Mesenchymal stem cell (in vitro differentiated cells and primary cell): ENCODE results near the gene SIPA1L3.

Experiments used
- DNase-seq: peaks from one replicate; pipeline ENCODE4 v3.0.0-alpha.2; 2013
- H2AFZ ChIP-seq: one replicate; pipeline ENCODE4 v1.6.1; 2013; ENCODE audit warnings: low read depth, mild to moderate bottlenecking, control low read depth, inconsistent platforms, low read length, moderate library complexity
- H2AK5ac ChIP-seq: 2 replicates; pipeline ENCODE4 v1.6.1; 2013; ENCODE audit warnings: low read length, moderate library complexity, mild to moderate bottlenecking, inconsistent platforms; ENCODE audit not compliant: severe bottlenecking
- H2BK120ac ChIP-seq: one replicate; pipeline ENCODE4 v1.6.1; 2013; ENCODE audit warnings: low read depth, mild to moderate bottlenecking, inconsistent platforms, low read length, moderate library complexity
- H2BK12ac ChIP-seq, 2 experiments: one replicate each; pipeline ENCODE4 v1.6.1; 2013; ENCODE audit warnings: inconsistent platforms in 2 of 2, low read length in 2 of 2, mild to moderate bottlenecking in 2 of 2, moderate library complexity in 2 of 2, control low read depth in 1 of 2
- H2BK15ac ChIP-seq: one replicate; pipeline ENCODE4 v1.6.1; 2013; ENCODE audit warnings: mild to moderate bottlenecking, low read depth, inconsistent platforms; ENCODE audit not compliant: poor library complexity, severe bottlenecking
- H2BK5ac ChIP-seq: 2 replicates; pipeline ENCODE4 v1.6.1; 2013; ENCODE audit warnings: low read depth, mild to moderate bottlenecking, low read length, control low read depth, inconsistent platforms; ENCODE audit not compliant: poor library complexity, severe bottlenecking
- H3K14ac ChIP-seq, 2 experiments: one replicate each; pipeline ENCODE4 v1.6.1; 2013; ENCODE audit warnings: inconsistent platforms in 2 of 2, low read length in 2 of 2, control low read depth in 1 of 2, mild to moderate bottlenecking in 1 of 2, moderate library complexity in 1 of 2
- H3K18ac ChIP-seq, 2 experiments: one replicate each; pipeline ENCODE4 v1.6.1; 2013; ENCODE audit warnings: inconsistent platforms in 2 of 2, low read length in 2 of 2, control low read depth in 1 of 2, low read depth in 1 of 2, mild to moderate bottlenecking in 1 of 2
- H3K23ac ChIP-seq, 2 experiments: one replicate each; pipeline ENCODE4 v1.6.1; 2013; ENCODE audit warnings: inconsistent platforms in 2 of 2, low read length in 2 of 2, mild to moderate bottlenecking in 2 of 2, moderate library complexity in 2 of 2, control low read depth in 1 of 2
- H3K27ac ChIP-seq: 2 replicates; pipeline ENCODE4 v1.5.1; 2013; ENCODE audit warnings: mild to moderate bottlenecking, moderate library complexity, low read length, control low read depth, inconsistent platforms; ENCODE audit not compliant: poor library complexity, severe bottlenecking
- H3K27me3 ChIP-seq, 2 experiments: 2 replicates each; pipeline versions ENCODE4 v1.6.1 to v1.7.0; 2013; ENCODE audit warnings: low read length in 2 of 2, mild to moderate bottlenecking in 2 of 2, moderate library complexity in 2 of 2, control low read depth in 1 of 2, inconsistent platforms in 1 of 2; ENCODE audit not compliant: control insufficient read depth in 1 of 2, insufficient read depth in 1 of 2
- H3K36me3 ChIP-seq, 2 experiments: 2 replicates each; pipeline versions ENCODE4 v1.6.1 to v1.7.0; 2013; ENCODE audit warnings: low read length in 2 of 2, control low read depth in 1 of 2, inconsistent platforms in 1 of 2, low read depth in 1 of 2, mild to moderate bottlenecking in 1 of 2; ENCODE audit not compliant: insufficient read depth in 2 of 2, control insufficient read depth in 1 of 2
- H3K4ac ChIP-seq, 2 experiments: one replicate each; pipeline ENCODE4 v1.6.1; 2013; ENCODE audit warnings: inconsistent platforms in 2 of 2, low read length in 2 of 2, mild to moderate bottlenecking in 2 of 2, moderate library complexity in 2 of 2, control low read depth in 1 of 2, low read depth in 1 of 2
- H3K4me1 ChIP-seq: 2 replicates; pipeline ENCODE4 v1.6.1; 2013; ENCODE audit warnings: low read depth, low read length, control low read depth; ENCODE audit not compliant: control insufficient read depth, insufficient read depth
- H3K4me2 ChIP-seq: 2 replicates; pipeline ENCODE4 v1.6.1; 2013; ENCODE audit warnings: low read length, mild to moderate bottlenecking, inconsistent platforms; ENCODE audit not compliant: poor library complexity, severe bottlenecking
- H3K4me3 ChIP-seq, 2 experiments: 2 replicates each; pipeline versions ENCODE4 v1.5.1 to v1.7.0; 2013; ENCODE audit warnings: low read length in 2 of 2, mild to moderate bottlenecking in 2 of 2, control low read depth in 1 of 2, low read depth in 1 of 2; ENCODE audit not compliant: insufficient read depth in 1 of 2
- H3K79me1 ChIP-seq: replicated peaks from 2 replicates; pipeline ENCODE4 v1.6.1; 2013; ENCODE audit warnings: mild to moderate bottlenecking, control low read depth, low read length, inconsistent platforms; ENCODE audit not compliant: poor library complexity, severe bottlenecking
- H3K9ac ChIP-seq: 2 replicates; pipeline ENCODE4 v1.7.0; 2013; ENCODE audit warnings: mild to moderate bottlenecking, low read length, moderate library complexity
- H3K9me3 ChIP-seq: 2 replicates; pipeline ENCODE4 v1.7.0; 2013; ENCODE audit warnings: mild to moderate bottlenecking, low read length; ENCODE audit not compliant: control insufficient read depth
- H4K8ac ChIP-seq: one replicate; pipeline ENCODE4 v1.6.1; 2013; ENCODE audit warnings: inconsistent platforms, mild to moderate bottlenecking, low read length, moderate library complexity
- H4K91ac ChIP-seq: one replicate; pipeline ENCODE4 v1.6.1; 2013; ENCODE audit warnings: mild to moderate bottlenecking, low read length, inconsistent platforms
- WGBS: methylation state at CpG from one replicate; pipeline ENCODE4 v1.1.7; 2013; ENCODE audit warnings: mixed read lengths; 5-methylcytosine and 5-hydroxymethylcytosine counted together

Gene SIPA1L3

DNA sequence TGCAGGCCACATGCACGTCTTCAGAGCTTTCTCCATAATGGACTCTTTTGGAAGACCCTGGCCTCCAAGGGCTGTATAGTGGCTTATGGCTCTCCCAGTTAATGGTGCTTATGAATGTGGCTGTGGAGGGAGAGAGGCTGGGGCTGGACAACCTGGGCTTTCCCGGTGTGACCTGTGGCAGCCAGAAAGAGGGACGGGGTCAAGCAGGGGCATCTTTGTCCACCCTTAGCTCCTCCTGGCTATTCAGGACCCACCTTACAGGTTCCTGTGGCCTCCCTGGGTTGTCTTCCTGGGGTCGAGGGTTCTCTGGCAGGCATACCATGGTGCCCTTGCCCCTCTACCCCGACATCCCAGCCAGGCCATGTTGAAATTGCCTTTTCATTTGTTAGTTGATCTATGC lies 75.6 kb downstream of the SIPA1L3 start:
- Histone ChIP-seq H3K4me1 (peaks cover 31% of the 10 kb centered on the region), H3K14ac (no peak overlapping the region), H2AK5ac (no peak overlapping the region), H3K36me3 (peaks cover 0 to 15% of the 10 kb centered on the region in 2 experiments), H4K8ac (no peak overlapping the region), H3K23ac (no peak overlapping the region), H2AFZ (no peak overlapping the region), H3K9ac (no peak overlapping the region), H2BK15ac (no peak overlapping the region), H4K91ac (no peak overlapping the region), H2BK5ac (no peak overlapping the region), H3K27ac (no peak overlapping the region), H3K4ac (no peak overlapping the region), H2BK120ac (no peak overlapping the region), H3K27me3 (no peaks in the 10 kb centered on the region), H3K4me2 (no peak overlapping the region), H3K18ac (no peak overlapping the region), H3K9me3 (no peaks in the 10 kb centered on the region), H2BK12ac (no peak overlapping the region), H3K4me3 (no peak overlapping the region), H3K79me1 (peaks cover 21% of the 10 kb centered on the region)
- no peak for DNase-seq
- 85% methylated on average over 5 of the region's 5 CpGs for WGBS

DNA sequence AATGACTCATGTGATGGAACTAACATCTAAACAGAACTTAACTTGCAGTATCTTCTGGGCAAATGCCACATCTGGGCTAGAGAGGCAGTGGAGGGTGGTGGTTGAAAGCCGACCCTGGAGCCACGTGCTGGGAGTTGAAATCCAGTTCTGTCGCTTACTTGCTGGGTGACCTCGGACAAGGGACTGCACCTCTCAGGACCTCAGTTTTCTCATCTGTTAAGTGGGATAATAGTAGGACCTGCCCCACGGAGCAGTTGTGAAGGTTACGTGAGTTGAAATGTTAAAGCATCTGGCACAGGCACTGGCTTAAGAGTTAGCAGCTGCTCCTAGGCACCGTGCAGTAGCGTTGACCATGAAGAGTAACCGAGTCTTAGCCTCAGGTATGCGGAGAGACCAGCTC lies 76.1 kb downstream of the SIPA1L3 start:
- Histone ChIP-seq H3K4me3 (no peak overlapping the region), H2BK12ac (no peak overlapping the region), H2BK5ac (no peak overlapping the region), H3K4ac (no peak overlapping the region), H3K14ac (no peak overlapping the region), H3K23ac (no peak overlapping the region), H3K18ac (no peak overlapping the region), H3K9ac (no peak overlapping the region), H2AK5ac (no peak overlapping the region), H3K27me3 (no peaks in the 10 kb centered on the region), H3K4me2 (no peak overlapping the region), H4K8ac (no peak overlapping the region), H3K79me1 (peaks cover 23% of the 10 kb centered on the region), H3K4me1 (peaks cover 31% of the 10 kb centered on the region), H3K27ac (no peak overlapping the region), H2BK15ac (no peak overlapping the region), H2BK120ac (no peak overlapping the region), H3K9me3 (no peaks in the 10 kb centered on the region), H3K36me3 (peaks cover 0 to 15% of the 10 kb centered on the region in 2 experiments), H4K91ac (no peak overlapping the region), H2AFZ (no peak overlapping the region)
- 90% methylated on average over 10 of the region's 10 CpGs for WGBS
- peak; percentile 48 for DNase-seq

DNA sequence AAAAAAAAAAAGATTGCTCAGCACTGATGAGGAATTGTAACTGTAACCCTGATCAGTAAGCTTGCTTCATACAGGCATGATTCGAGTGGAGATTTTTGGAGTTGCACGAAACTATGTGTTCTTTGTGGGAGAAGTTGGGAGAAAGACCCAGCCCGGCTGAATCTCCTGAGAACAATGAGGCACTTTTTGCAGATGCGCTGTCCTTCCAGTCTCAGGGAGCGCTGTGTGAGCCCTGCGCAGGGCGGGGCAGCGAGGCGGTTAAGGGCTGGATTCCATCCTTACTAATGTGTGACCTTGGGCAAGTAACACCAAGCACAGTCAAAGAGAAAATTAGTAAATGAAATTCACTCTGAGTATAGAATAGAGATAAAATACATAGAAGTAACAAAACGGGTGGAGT lies 76.9 kb downstream of the SIPA1L3 start:
- Histone ChIP-seq H3K4me1 (peaks cover 34% of the 10 kb centered on the region), H3K27me3 (no peaks in the 10 kb centered on the region)

DNA sequence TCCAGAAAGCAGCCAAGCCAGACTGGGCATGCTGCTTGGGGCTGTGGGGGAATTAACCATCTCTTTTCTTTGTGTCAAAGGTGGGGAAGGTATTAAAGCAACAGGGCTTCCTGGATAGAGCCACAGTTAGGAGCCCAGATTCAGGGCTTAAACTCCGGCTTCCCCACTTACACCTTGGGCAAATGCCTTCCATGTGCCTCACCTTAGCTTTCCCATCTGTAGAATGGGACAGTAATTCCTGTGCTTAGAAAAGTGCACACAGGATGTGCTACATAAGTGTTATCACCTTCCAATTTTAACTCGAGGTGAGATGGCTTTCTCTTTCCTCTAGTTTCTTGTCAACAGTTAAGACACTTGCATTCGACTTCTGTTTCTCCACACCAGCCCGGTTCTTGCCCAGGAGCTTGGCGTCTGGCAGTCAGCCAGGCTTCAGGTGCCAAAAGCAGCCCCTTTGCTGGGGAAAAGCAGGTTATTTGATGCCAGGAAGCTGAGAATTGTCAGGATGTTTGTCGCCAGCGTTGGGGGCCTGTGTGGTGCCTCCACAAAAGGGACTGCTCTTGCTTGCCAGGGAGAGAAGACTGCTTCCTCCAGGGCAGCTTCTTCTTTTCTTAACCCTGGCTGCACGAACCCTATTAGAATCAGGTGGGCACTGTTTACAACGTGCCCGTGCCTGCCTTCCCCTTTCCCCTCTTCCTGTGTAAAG lies 79.2 kb downstream of the SIPA1L3 start:
- Histone ChIP-seq H3K9ac (no peak overlapping the region), H2BK120ac (no peak overlapping the region), H2BK12ac (no peak overlapping the region), H3K4me3 (no peak overlapping the region), H2AK5ac (peak overlapping the region; percentile 41), H3K18ac (no peak overlapping the region), H3K36me3 (peaks cover 0 to 15% of the 10 kb centered on the region in 2 experiments), H3K4me1 (peaks cover 35% of the 10 kb centered on the region), H3K4me2 (no peak overlapping the region), H4K91ac (no peak overlapping the region), H3K79me1 (peaks cover 30% of the 10 kb centered on the region), H3K23ac (no peak overlapping the region), H4K8ac (peak overlapping the region; percentile 56), H3K14ac (no peak overlapping the region), H2BK15ac (no peak overlapping the region), H3K27ac (no peak overlapping the region), H3K27me3 (no peaks in the 10 kb centered on the region), H2BK5ac (no peak overlapping the region), H2AFZ (no peak overlapping the region), H3K4ac (no peak overlapping the region), H3K9me3 (no peaks in the 10 kb centered on the region)
- no peak for DNase-seq
- 91% methylated on average over 7 of the region's 10 CpGs for WGBS

More for the DNA sequence above, 76.9 kb downstream of the SIPA1L3 start:
- Histone ChIP-seq H3K9ac (no peak overlapping the region), H2AFZ (no peak overlapping the region), H3K9me3 (no peaks in the 10 kb centered on the region), H3K27ac (no peak overlapping the region), H2BK15ac (no peak overlapping the region), H4K8ac (no peak overlapping the region), H3K4me3 (no peak overlapping the region), H3K4ac (no peak overlapping the region), H3K4me2 (no peak overlapping the region), H3K14ac (no peak overlapping the region), H3K36me3 (peaks cover 0 to 15% of the 10 kb centered on the region in 2 experiments), H2BK5ac (no peak overlapping the region), H2BK12ac (no peak overlapping the region), H3K79me1 (peaks cover 23% of the 10 kb centered on the region), H3K23ac (no peak overlapping the region), H2AK5ac (no peak overlapping the region), H4K91ac (no peak overlapping the region), H3K18ac (no peak overlapping the region), H2BK120ac (no peak overlapping the region)
- no peak for DNase-seq
- 98% methylated on average over 10 of the region's 10 CpGs for WGBS
